ENCODE results near the gene PRRC1. TPM values are rescaled to one million over a fixed set of nuclear protein-coding genes. Genes with fewer than 3 reads are reported as not detected.

PRRC1 gene
- polyA plus RNA-seq, 1 of the 3 experiments (the other 2 are of a cell fraction) = 26.6 TPM

GRCh38 chr5:127525181-127525580, 7.7 kb downstream of the PRRC1 start:
- H3K9me3 ChIP-seq = no peaks in the 10 kb centered on the region
- H3K27ac ChIP-seq (ENCODE audit: low read depth in 2 of 2, low read length in 1 of 2) = no peak overlapping the region
- no peak for TF ChIP-seq RAD21 (IDR thresholded peaks at IDR 0.05; ENCODE audit: low read length)
- TF ChIP-seq PBX3 (IDR thresholded peaks at IDR 0.05) = no peak
- no peak for TF ChIP-seq EP300 (IDR thresholded peaks at IDR 0.05; ENCODE audit: borderline replicate concordance in 1 of 2, low read depth in 1 of 2, low read length in 1 of 2)
- TF ChIP-seq JUND (IDR thresholded peaks at IDR 0.05) = no peak
- no peak for TF ChIP-seq EZH2phosphoT487 (IDR thresholded peaks at IDR 0.05; ENCODE audit: borderline replicate concordance, low read depth)
- no peak for TF ChIP-seq GATA2 (CRISPR knock-in tag; IDR thresholded peaks at IDR 0.05)
- no peak for TF ChIP-seq FOXM1 (IDR thresholded peaks at IDR 0.05; ENCODE audit: low read depth)
- TF ChIP-seq USF1 (IDR thresholded peaks at IDR 0.05; ENCODE audit: borderline replicate concordance, low read depth) = no peak
- no peak for TF ChIP-seq SMC3 (IDR thresholded peaks at IDR 0.05; ENCODE audit: low read depth, low read length)
- TF ChIP-seq CTCF (IDR thresholded peaks at IDR 0.05) = no peak
- TF ChIP-seq TEAD4 (IDR thresholded peaks at IDR 0.05; ENCODE audit: borderline replicate concordance, insufficient read depth) = no peak
- no peak overlapping the region for H3K4me2 ChIP-seq
- H3K9ac ChIP-seq = no peak overlapping the region
- no peaks in the 10 kb centered on the region for H3K9me2 ChIP-seq
- no peaks in the 10 kb centered on the region for H3F3A ChIP-seq (replicated peaks; ENCODE audit: insufficient read depth)
- H3K27me3 ChIP-seq (ENCODE audit: insufficient read depth) = no peaks in the 10 kb centered on the region
- no peak for DNase-seq
- ChIA-PET POLR2A (no interaction called here), CTCF (no interaction called here)
- peaks cover 61 to 93% of the 10 kb centered on the region in 2 experiments for H3K36me3 ChIP-seq (replicated peaks in 1 of 2; ENCODE audit: control insufficient read depth in 1 of 2, insufficient read depth in 2 of 2, low read length in 1 of 2)
- WGBS (ENCODE audit: low lambda C conversion rate) = 94% methylated on average over 1 of the region's 1 CpG
- no peak overlapping the region for H3K4me3 ChIP-seq (ENCODE audit: low read depth in 2 of 2, low read length in 1 of 2)
- H3K4me1 ChIP-seq (ENCODE audit: control insufficient read depth in 1 of 2, insufficient read depth in 2 of 2, low read depth in 1 of 2, low read length in 1 of 2) = no peaks in the 10 kb centered on the region
- peaks cover 87% of the 10 kb centered on the region for H3K79me2 ChIP-seq (ENCODE audit: insufficient read depth)
- H2AFZ ChIP-seq (ENCODE audit: low read depth) = no peak overlapping the region
- H4K20me1 ChIP-seq (ENCODE audit: insufficient read depth) = peaks cover 27% of the 10 kb centered on the region

- H3K36me3 ChIP-seq (replicated peaks in 1 of 2; ENCODE audit: control insufficient read depth in 1 of 2, insufficient read depth in 2 of 2, low read length in 1 of 2) = peaks cover 80 to 93% of the 10 kb centered on the region in 2 experiments
- peaks cover 41% of the 10 kb centered on the region for H3K79me2 ChIP-seq (ENCODE audit: insufficient read depth)
- CTCF ChIA-PET = interaction anchor here (1.0 kb wide), 1 partner anchor 20 kb away, joined by 4 read pairs; no protein-coding TSS in a partner anchor
- H4K20me1 ChIP-seq (ENCODE audit: insufficient read depth) = peaks cover 9% of the 10 kb centered on the region
- H3K4me1 ChIP-seq (ENCODE audit: control insufficient read depth in 1 of 2, insufficient read depth in 2 of 2, low read depth in 1 of 2, low read length in 1 of 2) = no peaks in the 10 kb centered on the region
- DNase-seq = no peak
- POLR2A ChIA-PET = no interaction called here
- H3K9ac ChIP-seq = no peak overlapping the region
- 97% methylated on average over 5 of the region's 5 CpGs for WGBS (ENCODE audit: low lambda C conversion rate)
- peaks cover 10% of the 10 kb centered on the region for H3F3A ChIP-seq (replicated peaks; ENCODE audit: insufficient read depth)
- H3K4me2 ChIP-seq = no peak overlapping the region
- no peaks in the 10 kb centered on the region for H3K27me3 ChIP-seq (ENCODE audit: insufficient read depth)
- H3K27ac ChIP-seq (ENCODE audit: low read depth in 2 of 2, low read length in 1 of 2) = no peak overlapping the region
- no peaks in the 10 kb centered on the region for H3K9me3 ChIP-seq
- H2AFZ ChIP-seq (ENCODE audit: low read depth) = no peak overlapping the region
- no peaks in the 10 kb centered on the region for H3K9me2 ChIP-seq
- H3K4me3 ChIP-seq (ENCODE audit: low read depth in 2 of 2, low read length in 1 of 2) = no peak overlapping the region
- TF ChIP-seq RCOR1 (IDR thresholded peaks at IDR 0.05; ENCODE audit: low read length) (no peak), MEF2A (IDR thresholded peaks at IDR 0.05; ENCODE audit: borderline replicate concordance, low read depth) (no peak), SIN3A (IDR thresholded peaks at IDR 0.05; ENCODE audit: borderline replicate concordance, low read depth, low read length) (no peak), EP300 (IDR thresholded peaks at IDR 0.05; ENCODE audit: borderline replicate concordance in 1 of 2, low read depth in 1 of 2, low read length in 1 of 2) (no peak), IRF3 (IDR thresholded peaks at IDR 0.05; ENCODE audit: low read depth, low read length) (no peak), USF2 (IDR thresholded peaks at IDR 0.05; ENCODE audit: borderline replicate concordance, low read depth, low read length) (no peak), JUND (IDR thresholded peaks at IDR 0.05) (no peak)
Observed at GRCh38 chr5:127529904-127530682, 12.7 kb downstream of the PRRC1 start.

Data from SK-N-SH (cell line).